DMS153 (cell line): Measurements from ENCODE around the gene ASXL2.
"Not testable (repeated sequence)": the region's sequence is repeated elsewhere in the genome, so short reads cannot be mapped to it uniquely, and the experiment has no call there.

Source experiments
- DNase-seq: peaks from one replicate; lab custom pipeline; 2025; lab: John Stamatoyannopoulos, UW

Gene ASXL2

DNA sequence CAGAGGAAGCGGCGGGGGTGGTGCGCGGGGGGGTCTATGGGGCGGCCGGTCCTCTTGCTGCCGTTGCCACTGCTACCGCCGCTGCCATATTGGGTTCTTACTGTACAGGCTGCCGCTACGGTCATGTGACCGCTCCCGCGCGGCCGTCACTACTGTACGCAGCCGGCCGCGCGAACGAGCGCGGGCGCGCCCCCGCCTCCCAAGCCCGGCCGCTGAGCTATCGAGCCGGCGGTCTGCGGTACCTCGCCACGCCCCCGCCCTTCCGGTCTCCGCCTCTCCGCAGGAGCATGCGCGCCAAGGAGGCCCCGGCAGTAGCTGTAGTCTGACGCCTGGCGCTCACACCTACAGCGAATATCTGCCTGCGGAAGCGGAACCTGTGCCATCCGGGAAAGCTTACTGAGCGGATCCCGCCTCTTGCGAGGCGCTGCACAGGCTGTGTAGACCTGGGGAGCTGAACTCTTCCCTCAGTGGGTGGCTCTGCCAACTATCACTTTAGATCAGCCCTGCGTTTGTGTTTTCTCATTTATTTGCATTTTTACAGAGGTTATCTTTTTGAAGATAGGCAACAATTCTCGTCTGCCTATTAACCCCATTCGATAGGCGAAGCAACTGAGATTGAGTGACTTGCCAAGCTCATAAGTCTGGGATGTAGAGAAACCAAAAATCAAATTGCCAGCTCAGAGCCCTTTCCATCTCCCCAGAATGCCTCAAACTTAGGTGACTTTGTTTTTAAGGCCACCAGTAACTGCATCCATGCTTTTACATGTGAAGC is at the start of gene ASXL2:
TSS of gene ASXL2 (minus strand) at position 127 of the 772 bp plus-strand sequence. CDS start 265 bp downstream, outside the sequence.
- peak; percentile 98 for DNase-seq

DNA sequence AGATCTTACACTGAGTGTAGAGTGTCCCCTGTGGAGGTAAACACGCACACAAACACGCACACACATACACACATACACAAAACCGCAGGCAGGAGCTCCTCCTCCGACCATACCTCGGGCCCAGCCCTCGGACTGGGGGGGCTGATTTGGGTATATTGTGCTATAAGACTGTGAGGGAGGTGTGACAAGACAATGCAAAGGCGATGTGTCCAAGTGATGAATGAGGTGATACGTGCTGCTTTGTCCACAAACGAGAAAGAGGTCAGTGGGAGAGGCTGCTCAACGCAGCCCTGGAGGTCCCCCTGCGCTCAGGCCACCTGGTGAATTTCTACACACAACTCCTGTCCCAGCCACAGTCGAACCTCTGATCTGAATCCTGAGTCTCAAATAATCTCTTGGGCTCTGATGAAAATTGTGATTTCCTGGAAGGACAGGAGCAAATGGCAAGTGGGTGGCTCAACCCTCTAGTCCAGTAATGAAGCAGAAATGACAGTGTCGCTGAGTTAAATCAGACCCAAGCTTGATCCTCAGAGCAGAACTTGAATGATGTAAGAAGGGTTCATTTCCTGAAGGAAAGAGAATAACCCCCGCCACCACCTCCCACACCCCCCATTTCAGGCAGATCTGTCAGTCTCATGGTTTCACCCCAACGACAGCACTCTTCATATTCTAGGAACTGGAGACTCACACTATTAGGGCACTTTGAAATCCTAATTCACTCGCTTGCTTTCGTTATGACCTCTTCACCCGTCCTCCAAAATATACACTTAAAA is 48.9 kb upstream of the ASXL2 start:
- no peak for DNase-seq

DNA sequence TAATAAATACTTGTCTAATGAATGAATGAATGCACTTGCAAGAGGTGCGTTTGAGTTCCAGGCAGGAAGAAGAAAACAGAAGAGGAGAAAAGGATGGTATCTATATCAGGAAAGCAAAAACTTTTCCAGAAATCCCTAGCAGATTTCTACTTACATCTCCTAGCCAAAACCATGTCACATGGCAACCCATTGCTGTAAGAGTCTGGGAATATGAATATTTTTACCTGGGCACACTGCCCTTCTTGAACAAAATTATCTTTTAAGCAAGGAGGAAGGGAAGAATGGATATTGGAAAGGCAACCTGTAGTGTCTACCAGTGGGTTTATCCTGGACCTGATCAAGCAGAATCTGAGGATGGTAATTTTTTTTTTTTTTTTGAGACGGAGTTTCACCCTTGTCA is 44.2 kb upstream of the ASXL2 start:
- no peak for DNase-seq

DNA sequence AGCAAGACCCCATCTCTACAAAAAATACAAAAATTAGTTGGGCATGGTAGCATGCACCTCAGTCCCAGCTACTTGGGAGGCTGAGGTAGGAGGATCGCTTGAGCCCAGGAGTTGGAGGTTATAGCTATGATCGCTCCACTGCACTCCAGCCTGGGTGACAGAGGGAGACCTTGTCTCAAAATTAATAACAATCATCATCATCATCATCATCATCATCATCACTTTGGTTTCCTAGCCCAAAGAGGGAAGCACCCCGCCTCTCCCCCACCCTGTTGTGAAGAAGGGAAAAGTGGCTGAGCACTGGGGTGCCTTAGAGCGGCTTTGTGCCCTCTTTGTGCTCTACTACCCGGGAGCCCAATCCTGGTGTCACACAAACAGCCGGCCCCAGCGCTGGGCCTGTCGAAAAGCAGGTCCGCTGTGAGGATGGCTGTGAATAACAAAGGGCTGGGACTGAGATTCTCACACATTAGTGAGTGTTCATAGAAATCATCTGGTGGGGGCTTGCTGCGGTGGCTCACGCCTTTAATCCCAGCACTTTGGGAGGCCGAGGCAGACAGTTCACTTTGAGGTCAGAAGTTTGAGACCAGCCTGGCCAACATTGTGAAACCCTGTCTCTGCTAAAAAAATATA is 42.6 kb upstream of the ASXL2 start:
- no peak for DNase-seq

DNA sequence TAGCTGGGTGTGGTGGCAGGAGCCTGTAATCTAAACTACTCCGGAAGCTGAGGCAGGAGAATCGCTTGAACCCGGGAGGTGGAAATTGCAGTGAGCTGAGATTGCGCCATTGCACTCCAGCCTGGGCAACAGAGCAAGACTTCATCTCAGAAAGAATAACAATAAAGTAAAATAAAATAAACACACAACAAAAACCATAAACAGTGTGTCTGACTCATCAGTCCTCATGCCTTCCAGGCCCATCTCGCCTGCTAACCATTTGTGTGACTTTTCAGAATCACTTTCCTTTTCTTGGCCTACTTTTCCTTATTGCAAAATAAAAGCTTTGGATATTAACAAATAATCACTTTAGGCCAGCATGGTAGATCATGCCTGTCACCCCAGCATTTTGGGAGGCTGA is 42.0 kb upstream of the ASXL2 start:
- no peak for DNase-seq

DNA sequence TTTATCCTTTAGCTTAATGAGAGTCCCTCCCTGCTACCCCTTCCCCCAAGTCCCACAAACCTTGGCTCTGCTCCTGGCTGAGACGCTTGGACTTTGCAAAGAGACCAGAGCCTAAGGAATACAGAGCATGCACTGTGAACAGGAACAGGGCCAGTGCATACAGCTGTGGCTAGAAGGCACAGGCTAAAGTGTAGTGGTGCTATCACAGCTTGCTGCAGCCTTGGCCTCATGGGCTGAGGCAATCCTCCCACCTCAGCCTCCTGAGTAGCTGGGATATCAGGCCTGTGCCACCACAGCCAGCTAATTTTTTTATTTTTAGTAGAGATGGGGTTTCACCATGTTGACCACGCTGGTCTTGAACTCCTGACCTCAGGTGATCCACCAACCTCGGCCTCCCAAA is 39.5 kb upstream of the ASXL2 start:
- no peak for DNase-seq

DNA sequence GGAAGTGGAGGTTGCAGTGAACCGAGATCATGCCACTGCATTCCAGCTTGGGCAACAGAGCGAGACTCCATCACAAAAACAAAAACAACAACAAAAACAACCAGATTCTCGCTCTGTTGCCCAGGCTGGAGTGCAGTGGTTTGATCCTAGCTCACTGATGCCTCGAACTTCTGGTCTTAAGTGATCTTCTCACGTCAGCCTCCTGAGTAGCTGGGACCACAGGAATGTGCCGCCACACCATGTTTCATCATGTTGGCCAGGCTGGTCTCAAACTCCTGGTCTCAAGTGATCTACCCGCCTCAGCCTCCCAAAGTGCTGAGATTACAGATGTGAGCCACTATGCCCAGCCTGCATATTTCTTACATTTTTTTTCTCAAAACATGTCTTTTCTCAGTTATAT is 39.1 kb upstream of the ASXL2 start:
- not testable (repeated sequence) for DNase-seq

DNA sequence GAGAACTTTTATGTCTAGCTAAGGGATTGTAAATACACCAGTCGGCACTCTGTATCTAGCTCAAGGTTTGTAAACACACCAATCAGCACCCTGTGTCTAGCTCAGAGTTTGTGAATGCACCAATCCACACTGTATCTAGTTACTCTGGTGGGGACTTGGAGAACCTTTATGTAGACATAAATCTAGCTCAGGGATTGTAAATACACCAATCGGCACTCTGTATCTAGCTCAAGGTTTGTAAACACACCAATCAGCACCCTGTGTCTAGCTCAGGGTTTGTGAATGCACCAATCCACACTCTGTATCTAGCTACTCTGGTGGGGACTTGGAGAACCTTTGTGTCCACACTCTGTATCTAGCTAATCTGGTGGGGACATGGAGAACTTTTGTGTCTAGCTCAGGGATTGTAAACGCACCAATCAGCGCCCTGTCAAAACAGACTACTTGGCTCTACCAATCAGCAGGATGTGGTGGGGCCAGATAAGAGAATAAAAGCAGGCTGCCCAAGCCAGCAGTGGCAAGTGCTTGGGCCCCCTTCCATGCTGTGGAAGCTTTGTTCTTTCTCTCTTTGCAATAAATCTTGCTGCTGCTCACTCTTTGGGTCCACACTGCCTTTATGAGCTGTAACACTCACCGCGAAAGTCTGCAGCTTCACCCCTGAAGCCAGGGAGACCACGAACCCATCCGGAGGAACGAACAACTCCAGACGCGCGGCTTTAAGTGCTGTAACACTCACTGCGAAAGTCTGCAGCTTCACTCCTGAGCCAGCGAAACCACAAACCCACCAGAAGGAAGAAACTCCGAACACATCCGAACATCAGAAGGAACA is 37.9 kb upstream of the ASXL2 start:
- DNase-seq = not testable (repeated sequence)

DNA sequence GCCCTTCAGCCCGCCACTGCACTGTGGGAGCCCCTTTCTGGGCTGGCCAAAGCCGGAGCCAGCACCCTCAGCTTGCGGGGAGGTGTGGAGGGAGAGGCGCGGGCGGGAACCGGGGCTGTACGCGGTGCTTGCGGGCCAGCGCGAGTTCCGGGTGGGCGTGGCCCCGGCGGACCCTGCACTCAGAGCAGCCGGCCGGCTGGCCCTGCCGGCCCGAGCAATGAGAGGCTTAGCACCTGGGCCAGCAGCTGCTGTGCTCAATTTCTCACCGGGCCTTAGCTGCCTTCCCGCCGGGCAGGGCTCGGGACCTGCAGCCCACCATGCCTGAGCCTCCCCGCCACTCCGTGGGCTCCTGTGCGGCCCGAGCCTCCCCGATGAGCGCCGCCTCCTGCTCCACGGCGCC is 37.1 kb upstream of the ASXL2 start:
- DNase-seq = not testable (repeated sequence)

DNA sequence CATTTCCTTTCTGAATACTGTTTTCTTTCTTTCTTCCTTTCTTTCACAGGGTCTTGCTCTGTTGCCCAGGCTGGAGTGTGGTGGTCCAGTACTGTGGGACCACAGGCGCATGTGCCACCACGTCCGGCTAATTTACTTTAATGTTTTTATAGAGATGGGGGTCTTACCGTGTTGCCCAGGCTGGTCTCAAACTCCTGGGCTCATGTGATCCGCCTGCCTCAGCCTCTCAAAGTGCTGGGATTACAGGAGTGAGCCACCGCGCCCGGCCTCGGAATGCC is 35.3 kb upstream of the ASXL2 start:
- DNase-seq = not testable (repeated sequence)

DNA sequence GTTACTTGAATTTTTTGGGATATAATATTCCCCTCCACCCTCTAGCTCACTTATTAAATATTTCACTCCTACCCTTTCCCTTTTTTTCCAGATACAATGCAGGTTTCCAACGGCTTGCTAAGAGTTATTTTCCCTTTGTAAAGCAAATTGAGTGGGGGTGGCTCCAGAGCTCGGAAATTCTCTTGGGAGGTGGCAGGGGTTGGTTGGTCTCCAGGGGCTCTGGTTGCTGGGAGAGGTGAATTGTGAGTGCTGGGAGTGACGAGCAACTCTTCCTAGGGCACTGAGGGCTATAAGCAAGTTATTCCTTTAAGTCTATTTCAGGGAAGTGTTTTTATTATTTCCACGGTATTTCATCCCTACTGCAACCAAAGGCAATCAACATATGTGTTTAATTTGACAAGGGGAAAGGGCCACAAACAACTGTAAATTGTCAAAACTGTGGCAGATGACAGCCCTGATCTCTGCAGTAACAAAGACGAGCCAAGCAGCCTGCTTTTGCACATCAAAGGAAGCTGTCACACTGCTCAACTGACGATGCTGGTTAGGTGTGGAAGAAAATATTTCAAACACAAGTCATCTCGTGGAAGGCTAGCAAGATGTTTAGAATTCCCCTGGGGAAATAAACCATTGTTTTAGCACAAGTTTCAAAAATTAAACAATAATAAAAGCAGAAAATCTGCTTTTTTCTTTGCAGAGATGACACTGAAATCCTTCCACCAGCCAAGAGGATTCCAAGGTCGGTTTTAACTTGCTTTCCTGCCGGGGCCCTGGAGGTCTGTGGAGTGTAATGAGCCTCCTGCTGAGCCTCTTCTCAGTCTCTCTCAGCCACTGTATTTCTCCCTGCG is 34.8 kb upstream of the ASXL2 start:
- no peak for DNase-seq

DNA sequence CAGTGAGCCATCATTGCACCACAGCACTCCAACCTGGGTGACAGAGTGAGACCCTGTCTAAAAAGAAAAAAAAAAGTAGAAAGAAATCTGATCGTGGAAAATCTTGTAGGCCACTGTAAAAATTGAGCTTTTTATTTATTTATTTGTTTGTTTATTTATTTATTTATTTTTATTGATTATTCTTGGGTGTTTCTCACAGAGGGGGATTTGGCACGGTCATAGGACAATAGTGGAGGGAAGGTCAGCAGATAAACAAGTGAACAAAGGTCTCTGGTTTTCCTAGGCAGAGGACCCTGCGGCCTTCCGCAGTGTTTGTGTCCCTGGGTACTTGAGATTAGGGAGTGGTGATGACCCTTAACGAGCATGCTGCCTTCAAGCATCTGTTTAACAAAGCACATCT is 31.3 kb upstream of the ASXL2 start:
- not testable (repeated sequence) for DNase-seq

DNA sequence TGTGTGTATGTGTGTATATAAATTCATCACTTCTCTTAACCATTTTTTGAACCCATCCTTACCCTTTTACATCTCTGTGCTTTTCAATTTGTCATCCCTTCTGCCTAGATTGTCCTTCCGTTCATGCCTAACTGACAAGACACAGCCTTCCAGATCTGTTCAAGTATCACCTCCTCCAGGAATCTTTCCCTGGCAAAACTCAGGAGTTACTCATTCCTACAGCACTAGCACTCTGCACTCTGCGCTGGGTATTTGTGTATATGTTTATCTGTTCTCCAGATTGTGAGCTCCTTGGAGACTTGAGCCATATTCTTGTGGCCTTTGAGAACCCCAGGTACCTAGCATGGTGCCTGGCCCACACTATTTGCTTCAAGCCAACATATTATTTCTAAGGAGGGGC is 26.8 kb upstream of the ASXL2 start:
- DNase-seq = no peak

DNA sequence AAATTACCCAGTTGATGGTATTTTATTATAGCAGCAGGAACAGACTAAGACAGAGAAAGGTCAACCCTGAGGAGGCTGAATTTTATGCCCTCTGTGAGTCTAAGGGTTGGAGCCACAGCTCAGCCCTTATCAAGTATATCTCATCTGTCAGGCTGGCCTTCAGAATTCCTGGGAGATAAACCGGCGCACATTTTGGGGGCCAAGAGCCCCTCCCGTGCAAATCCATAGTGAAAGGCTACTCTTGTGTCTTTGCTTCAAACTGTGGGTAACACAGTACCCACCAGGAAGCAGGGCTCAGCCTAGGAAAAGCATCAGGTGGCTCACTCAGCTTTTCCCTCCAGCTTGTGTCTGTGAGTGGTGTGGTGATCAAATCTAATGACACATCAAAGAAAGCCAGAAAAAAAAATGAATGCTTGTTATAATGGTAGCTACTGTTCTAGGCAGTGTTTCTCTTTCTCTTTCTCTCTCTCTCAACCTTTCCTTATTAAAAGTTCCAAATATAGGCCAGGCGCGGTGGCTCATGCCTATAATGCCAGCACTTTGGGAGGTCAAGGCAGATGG is 25.0 kb upstream of the ASXL2 start:
- DNase-seq = no peak

DNA sequence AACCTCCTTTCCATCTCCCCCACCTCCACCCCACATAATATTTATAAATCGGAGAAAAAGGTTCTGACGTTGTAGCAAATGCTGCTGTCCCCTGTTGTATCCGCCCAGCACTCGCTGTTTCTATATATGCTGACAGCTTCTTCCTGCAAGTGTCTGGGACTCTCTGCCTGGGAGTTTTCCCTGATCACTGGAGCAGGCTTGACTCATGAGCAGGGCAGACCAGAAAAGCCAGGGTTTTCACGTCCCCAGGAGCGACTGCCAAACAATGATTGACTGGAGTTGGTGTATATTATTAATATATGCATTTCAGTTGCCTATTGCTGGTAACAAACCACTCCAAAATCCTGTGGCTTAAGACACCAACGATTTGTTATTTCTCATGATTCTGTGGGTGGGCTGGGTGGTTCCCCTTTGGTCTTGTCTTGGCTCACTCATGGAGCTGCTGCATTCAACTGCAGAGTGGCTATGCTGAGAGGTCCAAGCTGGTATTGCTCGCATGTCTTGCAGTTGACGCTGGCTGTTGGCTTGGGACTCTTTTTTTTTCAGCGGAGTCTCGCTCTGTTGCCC is 21.2 kb upstream of the ASXL2 start:
- DNase-seq = no peak

DNA sequence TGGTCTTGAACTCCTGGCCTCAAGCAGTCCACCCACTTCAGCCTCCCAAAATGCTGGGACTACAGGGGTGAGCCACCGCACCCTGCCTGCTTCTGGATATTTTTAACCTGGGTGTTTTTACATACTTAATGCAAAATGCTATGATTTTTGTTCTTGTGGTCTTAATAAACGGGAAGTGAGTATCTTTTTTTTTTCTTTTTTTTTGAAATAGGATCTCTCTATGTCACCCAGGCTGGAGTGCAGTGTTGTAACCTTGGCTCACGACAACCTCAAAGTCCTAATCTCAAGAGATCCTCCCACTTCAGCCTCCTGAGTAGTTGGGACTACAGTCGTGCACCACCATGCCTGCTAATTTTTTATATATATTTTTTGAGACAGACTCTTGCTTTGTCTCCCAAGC is 19.2 kb upstream of the ASXL2 start:
- no peak for DNase-seq

DNA sequence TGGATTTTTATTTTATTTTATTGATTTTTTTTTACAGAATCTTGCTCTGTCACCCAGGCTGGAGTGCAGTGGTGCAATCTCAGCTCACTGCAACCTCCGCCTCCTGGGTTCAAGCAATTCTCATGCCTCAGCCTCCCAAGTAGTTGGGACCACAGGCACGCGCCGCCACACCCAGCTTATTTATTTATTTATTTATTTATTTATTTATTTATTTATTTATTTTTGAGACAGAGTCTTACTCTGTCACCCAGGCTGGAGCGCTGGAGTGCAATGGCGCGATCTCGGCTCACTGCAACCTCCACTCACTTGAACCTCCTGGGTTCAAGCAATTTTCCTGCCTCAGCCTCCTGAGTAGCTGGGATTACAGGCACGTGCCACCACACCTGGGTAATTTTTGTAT is 18.0 kb upstream of the ASXL2 start:
- not testable (repeated sequence) for DNase-seq

DNA sequence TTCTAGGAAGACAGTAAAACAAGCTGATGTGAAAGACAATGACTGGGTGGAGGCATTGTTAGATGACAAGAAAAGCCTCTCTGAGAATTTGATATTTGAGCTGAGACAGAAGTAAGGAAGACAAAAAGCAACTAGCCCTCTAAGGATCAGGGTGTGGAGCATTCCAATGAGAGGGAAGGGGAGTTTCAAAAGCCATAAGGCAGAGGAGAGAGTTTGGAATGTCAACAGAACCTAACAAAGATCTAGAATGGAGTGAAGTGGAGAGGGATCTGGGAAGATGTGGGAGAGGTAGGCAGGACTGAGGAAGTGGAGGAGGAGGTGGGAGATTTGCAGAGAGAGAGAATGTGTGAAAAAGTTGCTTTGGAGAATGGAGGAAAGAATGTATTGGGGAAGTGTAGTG is 17.3 kb upstream of the ASXL2 start:
- no peak for DNase-seq

DNA sequence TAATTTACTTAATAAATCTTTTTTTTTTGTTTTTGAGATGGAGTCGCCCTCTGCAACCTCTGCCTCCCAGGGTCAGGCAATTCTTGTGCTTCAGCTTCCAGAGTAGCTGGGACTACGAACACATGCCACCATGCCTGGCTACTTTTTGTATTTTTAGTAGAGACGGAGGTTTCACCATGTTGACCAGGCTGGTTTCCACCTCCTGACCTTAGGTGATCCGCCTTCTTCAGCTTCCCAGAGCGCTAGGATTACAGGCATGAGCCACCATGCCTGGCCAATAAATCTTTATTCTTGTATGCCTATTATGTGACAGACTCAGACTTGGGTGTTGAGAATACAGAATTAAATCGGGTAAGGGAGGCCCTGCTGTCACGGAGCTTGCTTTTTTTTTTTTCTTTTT is 16.7 kb upstream of the ASXL2 start:
- no peak for DNase-seq

DNA sequence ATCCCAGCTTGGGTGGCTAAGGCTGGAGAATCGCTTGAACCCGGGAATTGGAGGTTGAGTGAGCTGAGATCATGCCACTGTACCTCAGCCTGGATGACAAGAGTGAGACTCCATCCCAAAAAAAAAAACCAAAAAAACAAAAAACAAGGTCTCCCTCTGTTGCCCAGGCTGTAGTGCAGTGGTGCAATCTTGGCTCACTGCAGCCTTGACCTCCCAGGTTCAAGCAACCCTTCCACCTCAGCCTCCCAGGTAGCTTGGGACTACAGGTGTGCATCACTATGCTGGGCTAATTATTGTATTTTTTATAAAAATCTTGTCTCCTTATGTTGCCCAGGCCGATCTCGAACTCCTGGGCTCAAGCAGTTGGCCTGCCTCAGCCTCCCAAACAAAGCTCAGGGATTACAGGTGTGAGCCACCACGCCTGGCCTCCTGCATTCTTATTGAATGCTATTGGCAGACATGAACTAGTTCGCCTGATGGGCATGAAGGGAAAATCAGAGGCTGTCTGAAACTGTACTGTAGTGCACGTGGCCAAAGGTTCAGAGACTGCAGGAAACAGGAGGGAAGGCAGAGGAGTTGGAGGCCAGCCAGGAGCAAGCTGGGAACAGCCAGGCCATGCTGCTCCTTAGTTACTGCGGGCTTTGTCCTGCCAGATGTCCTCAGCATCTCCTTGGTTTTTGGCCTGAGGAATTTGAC is 16.0 kb upstream of the ASXL2 start:
- DNase-seq = no peak
